B cell (primary cell): ENCODE measurements around the gene FRRS1. TPM values are rescaled to one million over a fixed set of nuclear protein-coding genes. Genes with fewer than 3 reads are reported as not detected.

Experiments used
- ATAC-seq: fragments of 200-7000 bp; cut with Tn5 transposase; one replicate; pipeline ENCODE4 v1.10.0; 2021; ENCODE audit warnings: low read depth, mild to moderate bottlenecking, moderate number of reproducible peaks, moderate library complexity
- CTCF ChIA-PET: fragments of 350-600 bp; sonication (Branson Sonifier 250); formaldehyde crosslinking; loops from one replicate; lab custom pipeline; 2021; ENCODE audit warnings: antibody characterized with exemption, inconsistent platforms; lab: Charles Lee
- POLR2A ChIA-PET: fragments of 350-600 bp; sonication (Branson Sonifier 250); formaldehyde crosslinking; loops from one replicate; lab custom pipeline; 2021; ENCODE audit warnings: antibody characterized with exemption; lab: Charles Lee
- DNase-seq: peaks from one replicate; pipeline ENCODE4 v3.0.0; 2013
- H2AFZ ChIP-seq: 2 replicates; pipeline ENCODE4 v1.6.1; 2012; ENCODE audit warnings: mild to moderate bottlenecking, low read depth, low read length; ENCODE audit not compliant: insufficient read depth, poor library complexity, severe bottlenecking
- H3K27ac ChIP-seq, 2 donors: 1 replicate in 1 of 2; 2 replicates in 1 of 2; pipeline ENCODE4 v1.5.1; 2012 to 2013; ENCODE audit warnings: low read length in 2 of 2, mild to moderate bottlenecking in 2 of 2, moderate library complexity in 1 of 2
- H3K27me3 ChIP-seq, 4 experiments: fragments of 200-600 bp in 1 of 4; sonication (generic) in 1 of 4; replicated peaks in 1 of 4; 1 replicate in 2 of 4; 2 replicates in 2 of 4; pipeline versions ENCODE4 v1.6.1 to v1.7.0; 2013 to 2016; ENCODE audit warnings: low read length in 3 of 4, mild to moderate bottlenecking in 2 of 4, mixed read lengths in 1 of 4, moderate library complexity in 1 of 4; ENCODE audit not compliant: insufficient read depth in 4 of 4, control insufficient read depth in 3 of 4; ENCODE audit errors: control extremely low read depth in 1 of 4
- H3K36me3 ChIP-seq, 2 experiments: replicated peaks in 1 of 2; 1 replicate in 1 of 2; 2 replicates in 1 of 2; pipeline versions ENCODE4 v1.6.1 to v1.7.1; 2013; ENCODE audit warnings: low read length in 1 of 2; ENCODE audit not compliant: insufficient read depth in 2 of 2, control insufficient read depth in 1 of 2; ENCODE audit errors: control extremely low read depth in 1 of 2, extremely low read depth in 1 of 2
- H3K4me1 ChIP-seq, 2 donors: fragments of 200-600 bp in 1 of 2; sonication (generic) in 1 of 2; 1 replicate in 1 of 2; 2 replicates in 1 of 2; pipeline versions ENCODE4 v1.5.1 to v1.6.1; 2013 to 2017; ENCODE audit warnings: low read length in 2 of 2; ENCODE audit not compliant: control insufficient read depth in 2 of 2, insufficient read depth in 2 of 2
- H3K4me2 ChIP-seq: replicated peaks from 2 replicates; pipeline ENCODE3; 2012; ENCODE audit warnings: mild to moderate bottlenecking, low read depth, low read length; ENCODE audit not compliant: poor library complexity, severe bottlenecking
- H3K4me3 ChIP-seq, 5 experiments: fragments of 200-600 bp in 1 of 5; sonication (generic) in 1 of 5; 1 replicate in 3 of 5; 2 replicates in 2 of 5; pipeline versions ENCODE4 v1.5.1 to v1.7.0; 2011 to 2016; ENCODE audit warnings: low read length in 4 of 5, mild to moderate bottlenecking in 4 of 5, low read depth in 2 of 5, control low read depth in 1 of 5, moderate library complexity in 1 of 5; ENCODE audit not compliant: insufficient read depth in 1 of 5; ENCODE audit errors: control extremely low read depth in 1 of 5, extremely low read depth in 1 of 5
- H3K79me2 ChIP-seq: fragments of 200-600 bp; sonication (generic); one replicate; pipeline ENCODE4 v1.6.0; 2016; ENCODE audit warnings: low read length; ENCODE audit not compliant: control insufficient read depth, insufficient read depth
- H3K9ac ChIP-seq: fragments of 200-600 bp; sonication (generic); 2 replicates; pipeline ENCODE4 v1.6.1; 2017; ENCODE audit warnings: mild to moderate bottlenecking, low read length, moderate library complexity
- H3K9me3 ChIP-seq, 3 donors: one replicate each; pipeline versions ENCODE4 v1.6.1 to v1.7.1; 2013; ENCODE audit warnings: low read length in 2 of 3; ENCODE audit not compliant: control insufficient read depth in 2 of 3, insufficient read depth in 1 of 3; ENCODE audit errors: control extremely low read depth in 1 of 3
- H4K20me1 ChIP-seq: 2 replicates; pipeline ENCODE4 v1.6.0; 2012; ENCODE audit warnings: mild to moderate bottlenecking, low read length; ENCODE audit not compliant: insufficient read depth, control insufficient read depth, poor library complexity, severe bottlenecking
- H3K27ac Mint-ChIP-seq: one replicate; pipeline ENCODE4 v1.8.0; 2021; ENCODE audit warnings: mixed read lengths
- H3K27me3 Mint-ChIP-seq: one replicate; pipeline ENCODE4 v1.8.0; 2021; ENCODE audit warnings: mixed read lengths
- H3K4me1 Mint-ChIP-seq: one replicate; pipeline ENCODE4 v1.8.0; 2021; ENCODE audit warnings: mixed read lengths
- H3K4me3 Mint-ChIP-seq: one replicate; pipeline ENCODE4 v1.8.0; 2021; ENCODE audit warnings: mixed read lengths
- H3K9me3 Mint-ChIP-seq: one replicate; pipeline ENCODE4 v1.8.0; 2022; ENCODE audit warnings: mixed read lengths; ENCODE audit not compliant: insufficient read depth
- EZH2 ChIP-seq: IDR thresholded peaks from 2 replicates; pipeline ENCODE4 v1.6.1; 2012; ENCODE audit warnings: borderline replicate concordance, low read depth, mild to moderate bottlenecking, moderate library complexity, low read length; ENCODE audit not compliant: insufficient read depth, poor library complexity, severe bottlenecking
- WGBS: methylation state at CpG from one replicate; pipeline ENCODE4 v1.1.5; 2013; ENCODE audit warnings: missing lambda C conversion rate; ENCODE audit not compliant: insufficient coverage; 5-methylcytosine and 5-hydroxymethylcytosine counted together
- intact Hi-C: fragments of 100-400 bp; cut with micrococcal nuclease; formaldehyde crosslinking; loops from one replicate; pipeline ENCODE4 v1.10.0; 2022
- polyA plus RNA-seq: library from polyadenylated mRNA; depleted of rRNA; stranded (reverse); fragments of >200 nt; gene quantifications from 2 replicates; pipeline ENCODE4 v1.2.3, GENCODE V29; 2012
- total RNA-seq, 2 donors: library from RNA; stranded (reverse); fragments of 120-200 nt in 1 of 2; gene quantifications; 1 replicate in 1 of 2; 2 replicates in 1 of 2; pipeline versions ENCODE4 v1.2.3 to v1.2.4, GENCODE V29; 2013 to 2022
- TF ChIP-seq, protein P1 (sequence below): fragments of 200-600 bp; IDR thresholded peaks from one replicate; pipeline ENCODE4 v1.8.0; 2022; ENCODE audit warnings: antibody characterized with exemption, mild to moderate bottlenecking

The FRRS1 gene
- total and polyA plus RNA-seq, 2 donors (not counting 1 experiment from before 2014, with no cell fraction given): 0.73 to 0.96 TPM

DNA sequence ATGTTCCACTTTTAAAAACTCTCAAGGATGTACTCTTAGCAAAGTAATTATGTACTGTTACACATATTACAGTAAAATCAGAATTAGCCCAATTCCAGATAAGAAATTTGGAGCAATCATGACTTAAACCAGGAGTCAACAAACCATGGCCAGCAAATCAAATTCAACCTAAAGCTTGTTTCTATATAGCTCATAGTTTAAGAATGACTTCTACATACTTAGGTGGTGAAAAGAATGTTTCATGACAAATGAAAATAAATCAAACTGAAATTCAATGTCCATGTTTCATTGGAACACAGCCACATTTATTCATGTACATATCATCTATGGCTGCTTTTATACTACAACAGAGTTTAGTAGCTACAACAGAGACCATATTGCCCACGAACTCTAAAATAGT is 35.1 kb downstream of the FRRS1 start:
- no peaks in the 10 kb centered on the region for H4K20me1 ChIP-seq
- Mint-ChIP-seq H3K9me3 (no peaks in the 10 kb centered on the region), H3K27ac (no peak overlapping the region), H3K27me3 (no peaks in the 10 kb centered on the region), H3K4me1 (no peaks in the 10 kb centered on the region), H3K4me3 (no peak overlapping the region)
- no peaks in the 10 kb centered on the region for H3K79me2 ChIP-seq
- H3K27me3 ChIP-seq: no peaks in the 10 kb centered on the region
- no peak for TF ChIP-seq EZH2
- TF ChIP-seq, protein P1, sequence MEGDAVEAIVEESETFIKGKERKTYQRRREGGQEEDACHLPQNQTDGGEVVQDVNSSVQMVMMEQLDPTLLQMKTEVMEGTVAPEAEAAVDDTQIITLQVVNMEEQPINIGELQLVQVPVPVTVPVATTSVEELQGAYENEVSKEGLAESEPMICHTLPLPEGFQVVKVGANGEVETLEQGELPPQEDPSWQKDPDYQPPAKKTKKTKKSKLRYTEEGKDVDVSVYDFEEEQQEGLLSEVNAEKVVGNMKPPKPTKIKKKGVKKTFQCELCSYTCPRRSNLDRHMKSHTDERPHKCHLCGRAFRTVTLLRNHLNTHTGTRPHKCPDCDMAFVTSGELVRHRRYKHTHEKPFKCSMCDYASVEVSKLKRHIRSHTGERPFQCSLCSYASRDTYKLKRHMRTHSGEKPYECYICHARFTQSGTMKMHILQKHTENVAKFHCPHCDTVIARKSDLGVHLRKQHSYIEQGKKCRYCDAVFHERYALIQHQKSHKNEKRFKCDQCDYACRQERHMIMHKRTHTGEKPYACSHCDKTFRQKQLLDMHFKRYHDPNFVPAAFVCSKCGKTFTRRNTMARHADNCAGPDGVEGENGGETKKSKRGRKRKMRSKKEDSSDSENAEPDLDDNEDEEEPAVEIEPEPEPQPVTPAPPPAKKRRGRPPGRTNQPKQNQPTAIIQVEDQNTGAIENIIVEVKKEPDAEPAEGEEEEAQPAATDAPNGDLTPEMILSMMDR: no peak
- ATAC-seq (no peak), DNase-seq (no peak)
- H3K9ac ChIP-seq: no peak overlapping the region
- no peak overlapping the region for H2AFZ ChIP-seq
- POLR2A ChIA-PET: no interaction called here
- no peaks in the 10 kb centered on the region for H3K9me3 ChIP-seq
- no peak overlapping the region for H3K4me2 ChIP-seq
- no peaks in the 10 kb centered on the region for H3K4me1 ChIP-seq
- H3K4me3 ChIP-seq: no peak overlapping the region
- intact Hi-C loops: no loop called here
- no peaks in the 10 kb centered on the region for H3K36me3 ChIP-seq
- CTCF ChIA-PET: no interaction called here
- WGBS: no CpG with 5 or more reads among the region's 1 CpG
- no peak overlapping the region for H3K27ac ChIP-seq

DNA sequence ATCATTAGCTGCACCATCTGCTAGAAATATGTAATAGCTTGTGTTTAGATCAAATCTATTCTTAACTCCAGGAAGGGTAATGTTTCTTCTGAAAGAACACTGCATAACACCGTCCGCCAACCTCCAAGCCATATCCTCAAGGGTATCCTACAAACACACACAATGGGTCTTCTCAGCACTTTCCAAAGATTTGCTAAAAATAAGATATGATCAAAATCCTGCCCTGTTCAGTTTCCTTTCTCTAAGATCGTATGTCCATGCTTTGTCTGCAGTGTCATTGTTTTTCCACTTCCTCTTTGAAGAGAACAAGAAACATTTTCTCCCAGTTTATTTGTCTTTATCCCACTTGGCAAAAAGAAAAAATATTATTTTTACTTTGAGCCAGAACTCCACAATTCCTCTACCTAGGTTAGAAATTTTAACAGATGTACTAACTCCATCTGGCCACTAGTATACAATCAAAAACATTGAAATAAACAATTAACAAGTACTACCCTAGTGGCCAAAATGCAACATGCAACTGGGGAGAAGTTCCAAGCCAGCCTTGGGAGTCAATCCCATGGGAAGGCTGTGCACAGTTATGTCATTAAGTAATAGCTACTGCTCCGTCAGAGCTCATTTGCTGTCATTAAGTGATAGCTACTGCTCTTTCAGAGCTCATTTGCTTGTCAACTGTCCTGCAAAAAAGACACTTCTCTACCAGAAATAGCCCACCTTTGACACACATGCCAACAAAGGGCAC is 37.8 kb downstream of the FRRS1 start:
- Mint-ChIP-seq H3K4me1 (no peaks in the 10 kb centered on the region), H3K27me3 (no peaks in the 10 kb centered on the region), H3K27ac (no peak overlapping the region), H3K4me3 (no peak overlapping the region), H3K9me3 (no peaks in the 10 kb centered on the region)
- ChIA-PET CTCF (no interaction called here), POLR2A (no interaction called here)
- no peak overlapping the region for H3K9ac ChIP-seq
- WGBS: 57% methylated on average over 3 of the region's 4 CpGs
- no peaks in the 10 kb centered on the region for H3K4me1 ChIP-seq
- no peak overlapping the region for H2AFZ ChIP-seq
- no peaks in the 10 kb centered on the region for H3K79me2 ChIP-seq
- H4K20me1 ChIP-seq: no peaks in the 10 kb centered on the region
- H3K4me3 ChIP-seq: no peak overlapping the region
- ATAC-seq (no peak), DNase-seq (no peak)
- no peaks in the 10 kb centered on the region for H3K9me3 ChIP-seq
- no peaks in the 10 kb centered on the region for H3K36me3 ChIP-seq
- no peak for TF ChIP-seq EZH2
- TF ChIP-seq, protein P1: peak; percentile 44
- no peaks in the 10 kb centered on the region for H3K27me3 ChIP-seq
- intact Hi-C loops: no loop called here
- no peak overlapping the region for H3K27ac ChIP-seq
- H3K4me2 ChIP-seq: no peak overlapping the region
